Iris pigment epithelial cell (primary cell): ENCODE results near the gene LTBP1.
A peak's percentile ranks its signal among the peaks of the same experiment; 100 is the strongest.

Source experiments
- DNase-seq: peaks from one replicate; pipeline ENCODE4 v3.0.0-alpha.2; 2011; ENCODE audit warnings: low read depth

LTBP1 gene

DNA sequence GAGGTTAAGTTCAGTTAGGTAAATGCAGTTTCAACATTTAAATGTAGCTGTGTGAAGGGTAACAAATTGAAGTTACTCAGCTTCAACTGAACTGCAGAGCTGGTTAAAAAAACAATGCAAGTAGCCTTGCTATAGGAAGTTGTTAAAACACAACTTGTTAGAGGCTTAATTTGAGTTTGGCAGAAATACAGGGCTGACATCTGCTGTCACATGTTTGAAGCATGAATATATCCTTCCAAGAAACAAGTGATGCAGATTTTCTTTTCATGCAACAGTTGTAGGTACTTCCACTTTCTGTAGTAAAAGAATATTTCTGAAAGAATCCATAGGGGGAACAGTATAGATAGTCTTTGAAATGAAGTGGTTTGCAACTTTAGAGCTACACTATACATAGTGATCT, 321.0 kb downstream of the LTBP1 start:
- peak; percentile 51 for DNase-seq

- DNase-seq = no peak
These were observed 321.6 kb downstream of the LTBP1 start for GRCh38 chr2:33268246-33268831.

GRCh38 chr2:33272001-33272400, 325.2 kb downstream of the LTBP1 start:
- DNase-seq = peak; percentile 30

GRCh38 chr2:33273479-33273878, 326.7 kb downstream of the LTBP1 start:
- no peak for DNase-seq

DNA sequence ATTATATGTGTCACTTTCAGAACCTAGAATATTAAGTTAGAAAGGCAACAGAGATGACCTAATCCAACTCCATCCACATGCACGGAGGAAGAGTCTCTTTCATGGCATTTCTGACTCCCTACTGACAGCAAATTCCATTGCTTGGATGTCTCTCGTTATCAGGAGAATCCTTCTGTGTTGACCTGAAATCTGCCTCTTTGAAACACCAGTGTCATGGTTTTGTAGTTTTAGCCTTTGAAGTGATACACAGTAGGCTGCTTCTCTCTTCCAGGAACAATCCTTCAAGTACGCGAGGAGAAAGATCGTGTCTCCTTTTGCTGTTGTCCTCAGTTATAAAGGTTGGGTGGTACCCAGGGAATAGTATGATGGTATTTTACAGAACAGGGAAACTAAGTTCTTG, 327.8 kb downstream of the LTBP1 start:
- no peak for DNase-seq

- peak; percentile 95 for DNase-seq
These were observed 329.1 kb downstream of the LTBP1 start for GRCh38 chr2:33275689-33276444.

GRCh38 chr2:33277002-33277426, 330.3 kb downstream of the LTBP1 start:
- DNase-seq = no peak

DNA sequence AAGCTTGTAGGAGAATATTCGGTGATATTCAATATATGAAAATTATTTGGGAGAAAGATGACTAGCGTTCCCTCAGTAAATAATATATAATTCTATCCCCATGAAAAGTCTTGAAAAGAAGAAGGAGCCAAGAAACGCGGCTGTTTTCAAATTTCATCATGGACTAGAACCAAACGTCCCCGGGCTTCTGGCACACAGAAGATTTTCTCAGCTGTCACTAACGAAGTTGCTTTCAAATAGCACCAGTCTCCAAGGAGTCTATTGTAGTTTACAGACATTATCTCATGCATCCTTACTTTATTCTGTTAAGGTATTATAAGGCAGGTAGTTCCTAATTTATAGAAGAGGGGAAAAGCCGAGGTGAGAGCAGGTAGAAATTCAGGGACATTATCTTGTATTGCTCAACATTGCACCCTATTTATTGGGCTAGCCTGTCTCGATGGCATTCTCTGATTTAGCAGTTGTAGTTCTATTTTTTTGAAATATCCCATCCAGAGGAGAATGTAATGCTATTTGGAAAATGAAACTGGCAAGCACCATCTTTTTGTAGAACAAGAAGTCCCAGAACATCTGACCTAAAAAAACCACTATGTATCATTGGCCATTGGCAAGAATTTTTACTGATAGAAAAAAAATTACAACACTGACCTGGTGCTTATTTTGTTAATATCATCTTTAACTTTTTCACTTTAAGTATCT, 331.6 kb downstream of the LTBP1 start:
- DNase-seq = no peak

DNA sequence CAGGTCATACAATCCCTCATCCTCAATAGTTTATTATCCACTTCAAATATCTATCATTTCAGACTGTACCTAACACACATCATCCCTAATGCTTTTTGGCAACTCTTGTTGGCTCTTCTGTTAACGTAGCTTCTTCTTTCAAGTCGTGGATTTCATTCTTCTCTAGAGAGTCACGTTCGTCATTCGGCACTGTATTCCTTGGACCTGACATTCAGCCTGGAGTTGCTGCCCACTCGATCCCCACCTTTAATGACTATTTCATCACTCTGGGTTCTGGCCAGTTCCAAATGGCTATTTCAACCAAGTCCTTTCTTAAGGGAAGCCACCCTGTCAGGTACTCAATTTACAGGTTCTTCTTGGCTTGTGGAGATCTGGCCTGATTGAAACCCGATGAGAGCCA, 337.5 kb downstream of the LTBP1 start:
- DNase-seq = no peak

GRCh38 chr2:33287507-33288005, 340.8 kb downstream of the LTBP1 start:
- DNase-seq = no peak

DNA sequence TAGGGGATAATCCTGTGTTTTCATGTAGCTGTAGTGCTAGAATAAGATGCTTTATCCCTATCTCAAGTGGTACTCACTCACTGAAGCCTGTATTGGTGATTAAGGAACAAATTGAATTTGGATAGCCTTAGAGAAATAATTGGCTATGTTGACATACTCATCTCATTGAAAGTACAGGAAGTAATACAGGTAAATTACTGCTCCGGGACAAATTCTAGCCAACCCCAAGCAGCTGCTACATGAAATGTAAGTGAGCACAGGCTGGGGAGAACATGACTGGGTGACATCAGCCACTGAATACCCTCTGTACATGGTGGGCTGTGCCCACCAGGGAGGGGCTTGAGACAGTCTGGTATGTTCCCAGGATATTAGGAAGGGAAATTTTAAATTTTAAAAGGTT, 341.3 kb downstream of the LTBP1 start:
- no peak for DNase-seq

GRCh38 chr2:33289961-33290360, 343.2 kb downstream of the LTBP1 start:
- DNase-seq = no peak

GRCh38 chr2:33291278-33292013, 344.7 kb downstream of the LTBP1 start:
- peak; percentile 81 for DNase-seq

GRCh38 chr2:33292063-33292462, 345.3 kb downstream of the LTBP1 start:
- no peak for DNase-seq

GRCh38 chr2:33292981-33293595, 346.3 kb downstream of the LTBP1 start:
- peak; percentile 63 for DNase-seq

GRCh38 chr2:33298233-33298632, 351.5 kb downstream of the LTBP1 start:
- DNase-seq = peak; percentile 75

DNA sequence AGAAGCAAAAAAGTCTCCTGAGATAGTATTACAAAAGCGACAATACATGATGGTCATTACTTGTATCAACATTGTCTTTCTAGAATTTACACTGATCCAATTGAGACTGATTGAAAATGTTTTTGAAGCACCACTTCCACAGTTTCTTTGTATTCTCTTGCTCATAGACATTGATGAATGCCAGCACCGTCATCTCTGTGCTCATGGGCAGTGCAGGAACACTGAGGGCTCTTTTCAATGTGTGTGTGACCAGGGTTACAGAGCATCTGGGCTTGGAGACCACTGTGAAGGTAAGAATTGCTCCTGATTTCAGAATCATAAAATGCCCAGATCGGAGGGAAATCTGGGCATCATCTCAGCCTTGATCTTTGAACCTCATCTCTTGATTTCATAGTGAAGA, 354.6 kb downstream of the LTBP1 start:
- no peak for DNase-seq

DNA sequence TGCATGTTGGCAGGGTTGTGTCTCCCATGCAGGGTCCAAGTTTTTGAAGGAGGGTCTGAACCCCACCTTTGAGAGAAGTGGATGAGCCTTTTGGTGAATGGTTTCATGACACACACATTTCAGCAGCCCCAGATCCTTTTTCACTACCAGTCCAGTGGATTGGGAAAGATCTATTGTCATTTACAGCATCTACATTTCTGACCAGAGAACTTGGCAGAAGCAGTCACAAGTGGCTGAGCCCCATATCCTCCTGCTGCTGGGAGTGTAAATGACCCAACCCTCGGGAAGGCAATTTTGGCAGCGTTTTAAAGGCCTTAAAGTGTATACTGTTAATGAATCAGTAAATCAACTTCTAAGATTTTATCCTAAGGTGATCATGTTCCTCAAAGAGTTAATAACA, 355.6 kb downstream of the LTBP1 start:
- no peak for DNase-seq

DNA sequence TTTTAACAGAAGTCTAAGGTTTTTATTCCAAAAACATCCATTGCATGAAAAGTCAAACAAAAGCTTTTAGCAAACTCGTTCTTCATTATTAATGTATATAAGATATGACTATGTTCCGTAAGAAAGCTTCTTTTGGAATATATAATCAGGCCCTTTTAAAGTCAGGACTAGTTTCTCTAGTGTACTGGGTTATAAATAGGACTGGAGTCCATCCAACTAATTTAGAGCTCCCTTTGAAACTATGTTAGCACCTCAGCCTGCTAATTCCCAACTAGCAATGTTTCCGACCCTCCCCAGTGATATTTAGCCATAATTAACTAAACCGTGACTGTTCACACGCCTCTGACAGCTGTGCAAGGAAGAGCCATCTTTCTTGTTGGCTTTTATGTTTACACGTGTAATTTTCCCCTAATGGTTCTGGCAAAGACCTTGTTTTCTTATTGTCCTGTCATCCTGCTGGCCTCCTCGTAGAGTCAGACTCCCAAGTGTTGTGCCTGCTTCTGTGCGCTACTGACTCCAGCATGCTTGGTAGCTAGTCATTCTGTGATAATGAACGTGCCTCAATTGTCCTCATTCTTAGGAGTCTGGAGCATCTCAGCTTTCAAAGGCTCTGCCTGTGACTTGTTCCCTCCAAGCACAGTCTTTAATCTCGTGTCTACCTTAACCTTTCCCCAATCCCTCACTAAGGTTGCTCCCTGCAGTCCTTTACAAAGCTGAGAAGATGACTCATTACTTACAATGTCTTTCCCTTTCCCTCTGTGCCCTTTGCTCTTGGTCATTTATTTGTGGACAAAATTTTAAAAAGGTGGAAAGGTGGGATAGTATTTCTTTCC, 357.5 kb downstream of the LTBP1 start:
- DNase-seq = no peak

DNA sequence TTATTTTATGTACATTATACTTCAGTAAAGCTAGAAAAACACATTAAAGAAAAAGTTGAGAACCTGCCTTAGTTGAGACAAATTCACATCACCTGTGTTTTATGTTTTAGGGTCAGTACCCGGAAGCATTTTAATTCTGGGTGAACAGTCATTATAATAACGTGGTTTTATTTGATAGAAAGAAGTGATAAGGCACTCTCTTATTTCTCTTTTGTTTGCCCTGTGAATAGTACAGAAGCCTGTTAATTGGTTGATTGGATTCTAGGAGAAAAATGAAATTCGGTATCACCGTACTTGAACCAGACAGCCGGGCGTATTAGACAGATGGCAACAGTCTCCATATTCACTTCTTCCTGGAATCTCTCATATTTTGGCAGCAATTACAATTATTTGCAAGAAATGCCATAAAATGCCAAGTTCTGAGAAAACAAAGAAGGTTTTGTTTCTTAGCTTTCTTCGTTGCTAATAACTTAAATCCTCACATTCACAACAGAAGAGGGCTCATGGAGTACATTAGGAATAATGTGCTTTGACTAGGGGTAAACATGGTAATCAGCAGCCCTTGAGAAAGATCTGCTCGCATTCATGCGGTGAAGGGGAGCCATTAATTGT, 361.0 kb downstream of the LTBP1 start:
- no peak for DNase-seq

- no peak for DNase-seq
These were observed 365.6 kb downstream of the LTBP1 start for GRCh38 chr2:33312355-33312754.
